Stimulated activated CD4-positive, alpha-beta T cell treated with anti-CD3 and anti-CD28 coated beads, TNF-alpha, amount 100 ng/mL, for 48 hours (primary cell): ENCODE results near the gene THADA.

Experiments used
- DNase-seq, 3 donors: peaks; one replicate each; pipeline ENCODE4 v3.0.0-alpha.2; 2020; ENCODE audit warnings: low read depth in 3 of 3

The THADA gene

GRCh38 chr2:43325107-43325811 lies 270.6 kb downstream of the THADA start:
- DNase-seq = no peak

GRCh38 chr2:43324259-43325106 lies 271.4 kb downstream of the THADA start:
- DNase-seq = no peak

GRCh38 chr2:43323857-43324256 lies 272.0 kb downstream of the THADA start:
- DNase-seq = no peak

GRCh38 chr2:43321446-43321845 lies 274.4 kb downstream of the THADA start:
- DNase-seq = no peak

- no peak for DNase-seq
Measured at GRCh38 chr2:43319541-43319940, 276.3 kb downstream of the THADA start.

GRCh38 chr2:43318791-43319190 lies 277.0 kb downstream of the THADA start:
- DNase-seq = no peak

GRCh38 chr2:43317680-43318079 lies 278.2 kb downstream of the THADA start:
- no peak for DNase-seq

- no peak for DNase-seq
Measured at GRCh38 chr2:43317194-43317593, 278.6 kb downstream of the THADA start.

GRCh38 chr2:43315482-43315881 lies 280.4 kb downstream of the THADA start:
- DNase-seq = no peak

GRCh38 chr2:43314299-43314927 lies 281.4 kb downstream of the THADA start:
- DNase-seq = no peak

- DNase-seq = no peak
Measured at GRCh38 chr2:43313642-43314017, 282.2 kb downstream of the THADA start.

- no peak for DNase-seq
Measured at GRCh38 chr2:43312755-43313641, 282.8 kb downstream of the THADA start.

GRCh38 chr2:43311276-43311675 lies 284.6 kb downstream of the THADA start:
- no peak for DNase-seq

- DNase-seq = no peak
Measured at GRCh38 chr2:43309935-43310334, 285.9 kb downstream of the THADA start.

- DNase-seq = no peak
Measured at GRCh38 chr2:43307973-43308372, 287.9 kb downstream of the THADA start.

GRCh38 chr2:43307046-43307445 lies 288.8 kb downstream of the THADA start:
- no peak for DNase-seq

GRCh38 chr2:43306197-43306596 lies 289.6 kb downstream of the THADA start:
- no peak for DNase-seq

GRCh38 chr2:43305517-43305916 lies 290.3 kb downstream of the THADA start:
- DNase-seq = no peak

- DNase-seq = no peak
Measured at GRCh38 chr2:43305012-43305411, 290.8 kb downstream of the THADA start.

- no peak for DNase-seq
Measured at GRCh38 chr2:43303889-43304288, 291.9 kb downstream of the THADA start.

GRCh38 chr2:43302961-43303494 lies 292.8 kb downstream of the THADA start:
- no peak for DNase-seq
